Activated CD8-positive, alpha-beta memory T cell treated with anti-CD3 and anti-CD28 coated beads for 24 hours (primary cell): ENCODE results near the gene ANO2.
"Not testable (repeated sequence)": the region's sequence is repeated elsewhere in the genome, so short reads cannot be mapped to it uniquely, and the experiment has no call there.

Experiments
- DNase-seq: peaks from one replicate; pipeline ENCODE4 v3.0.0-alpha.2; 2020

ANO2 gene

DNA sequence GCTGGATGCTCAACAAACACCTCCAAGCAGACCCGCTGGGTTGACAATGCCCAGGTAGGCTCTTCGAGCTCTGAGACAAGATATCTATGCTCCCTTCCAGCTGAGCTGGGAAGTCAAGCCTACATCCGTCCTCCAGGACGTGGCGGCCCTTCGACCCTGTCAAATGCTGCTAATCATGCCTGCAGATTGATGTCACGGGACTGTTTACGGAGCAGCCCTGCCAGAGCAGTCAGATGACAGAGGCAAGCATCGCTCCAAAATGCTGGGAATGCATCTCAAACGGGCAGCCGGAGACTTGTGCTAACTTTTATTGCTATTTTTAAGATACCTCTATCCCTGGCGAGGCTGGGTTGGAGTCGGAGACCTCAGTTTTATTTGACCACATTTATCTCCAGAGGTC, 373.9 kb downstream of the ANO2 start:
- no peak for DNase-seq

DNA sequence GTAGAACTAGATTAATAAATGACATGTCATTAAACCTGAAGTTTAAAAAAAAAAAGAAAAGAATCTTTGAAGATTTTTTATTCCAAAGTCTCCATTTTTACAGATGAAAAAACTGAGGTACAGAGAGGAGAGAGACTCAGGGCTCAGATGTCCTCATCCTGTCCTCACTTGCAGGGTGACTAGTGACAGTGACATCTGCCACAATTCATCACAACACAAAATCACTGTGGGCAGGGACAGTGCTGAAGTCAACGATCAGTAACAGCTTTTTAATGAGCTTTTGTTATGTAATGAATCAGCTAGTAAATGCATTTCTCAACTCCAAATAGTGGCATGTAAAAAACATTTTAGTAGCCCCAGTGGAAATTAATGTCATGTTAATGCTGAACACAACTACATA, 374.6 kb downstream of the ANO2 start:
- DNase-seq, result no peak

DNA sequence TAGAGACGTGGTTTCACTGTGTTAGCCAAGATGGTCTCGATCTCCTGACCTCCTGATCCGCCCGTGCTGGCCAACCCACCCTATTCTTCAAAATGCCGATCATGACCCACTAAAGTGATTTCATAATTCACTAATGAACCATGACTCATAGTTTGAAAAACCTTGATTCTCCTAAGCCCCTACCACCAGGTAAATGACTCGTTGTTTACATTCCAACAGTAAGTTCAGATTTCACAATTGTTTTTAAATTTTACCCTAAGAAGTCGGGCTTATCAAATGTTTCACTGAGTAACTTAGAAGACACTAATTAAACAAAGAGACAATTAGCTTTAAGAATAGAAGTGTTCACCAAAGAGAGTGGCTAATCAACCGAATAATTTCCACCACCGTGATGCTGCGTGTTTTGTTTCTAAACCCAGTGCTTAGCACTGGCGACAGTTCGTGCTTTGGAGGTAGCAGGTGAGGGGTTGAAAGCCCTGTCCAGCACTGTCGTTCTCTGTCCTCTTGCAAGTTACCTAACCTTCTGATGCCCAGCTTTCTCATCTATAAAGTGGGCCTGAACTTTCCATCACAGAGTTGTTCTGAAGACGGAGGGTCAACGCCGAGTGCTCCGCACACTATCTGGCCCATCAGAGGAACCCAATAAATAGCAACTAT, 376.6 kb downstream of the ANO2 start:
- no peak for DNase-seq

GRCh38 chr12:5567016-5567725, 377.9 kb downstream of the ANO2 start:
- no peak for DNase-seq

DNA sequence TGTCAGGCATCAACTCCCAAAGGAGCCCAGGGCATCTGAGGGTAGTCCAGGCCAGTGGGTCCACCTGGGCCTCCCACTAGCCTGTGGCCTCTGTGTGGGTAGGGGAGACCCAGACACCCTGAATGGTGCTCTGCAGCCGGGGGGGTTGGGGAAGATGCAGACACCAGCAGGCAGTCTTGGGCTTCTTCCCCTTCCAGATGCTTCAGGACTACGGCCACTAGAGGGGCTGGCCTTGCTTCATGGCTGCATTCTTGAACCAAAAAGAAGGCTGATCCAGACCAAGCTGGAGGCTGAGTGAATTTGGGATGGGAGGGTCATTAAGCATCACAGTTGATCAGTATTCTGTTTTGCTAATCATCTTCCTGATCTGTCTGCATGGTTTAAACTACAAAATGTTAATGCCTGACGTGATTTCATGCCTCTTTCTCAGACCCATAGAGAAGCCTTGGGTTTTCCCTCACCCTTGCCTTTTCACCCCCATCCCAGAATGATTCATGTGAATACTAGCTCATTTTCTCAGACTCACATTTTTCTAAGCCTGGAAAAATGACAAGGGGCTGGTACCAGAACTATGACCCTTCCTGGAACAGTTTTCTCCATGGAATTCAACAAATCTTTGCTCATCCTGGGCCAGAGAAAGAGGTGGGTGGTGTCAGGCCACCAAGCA, 379.0 kb downstream of the ANO2 start:
- no peak for DNase-seq

DNA sequence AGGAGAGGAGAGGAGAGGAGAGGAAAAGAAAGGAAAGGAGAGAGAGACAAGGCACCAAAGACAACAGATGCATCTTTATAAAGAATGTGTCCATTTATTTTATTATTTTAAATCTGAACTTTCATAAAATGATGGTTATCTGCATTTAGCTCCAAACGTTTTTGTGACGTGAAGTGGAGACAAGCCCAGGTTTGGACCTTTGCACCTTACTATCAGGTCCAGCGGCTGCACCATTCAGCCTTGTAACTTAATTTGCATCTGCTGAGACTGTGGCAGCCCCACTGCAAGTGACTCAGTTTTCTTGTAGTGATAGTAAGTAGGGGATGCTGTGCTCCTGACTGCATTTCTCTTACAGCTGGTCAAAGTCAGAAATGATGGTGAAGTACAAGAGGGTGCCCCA, 382.5 kb downstream of the ANO2 start:
- no peak for DNase-seq

DNA sequence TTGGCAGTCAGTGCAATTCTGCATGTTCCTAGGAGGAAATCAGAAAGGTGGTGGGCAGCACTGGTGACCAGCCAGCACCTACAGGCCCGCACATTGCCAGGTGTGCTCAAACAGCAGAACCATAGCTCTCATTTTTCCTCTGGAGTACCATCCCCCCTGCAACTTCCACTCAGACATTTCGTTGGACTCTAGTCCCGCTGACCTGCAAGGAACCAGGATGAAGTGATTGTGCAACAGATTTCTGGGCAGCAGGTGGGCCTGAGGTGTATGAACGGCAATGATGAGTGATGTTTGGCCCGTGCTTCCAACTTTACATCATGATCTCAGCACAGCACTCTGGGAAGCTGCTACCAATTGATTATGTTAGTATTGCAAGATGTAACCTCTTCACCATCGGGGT, 383.2 kb downstream of the ANO2 start:
- no peak for DNase-seq

DNA sequence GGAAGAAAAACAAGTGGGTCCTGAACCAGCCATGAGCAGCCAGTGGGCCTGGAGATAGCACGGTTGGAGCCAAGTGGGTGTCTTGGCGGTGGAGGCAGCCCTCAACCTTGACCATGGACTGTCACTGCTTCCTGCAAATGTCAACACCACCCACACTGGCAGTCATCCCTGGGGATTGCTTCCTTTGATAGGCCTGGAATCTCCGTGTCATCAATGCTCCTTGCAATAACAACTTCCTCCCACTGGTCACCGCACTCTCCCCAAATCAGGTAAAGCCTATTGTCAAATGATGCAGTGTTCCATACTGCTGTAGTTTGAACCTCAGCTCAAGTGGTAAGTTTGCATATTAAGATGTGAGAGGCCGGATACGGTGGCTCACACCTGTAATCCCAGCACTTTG, 384.0 kb downstream of the ANO2 start:
- no peak for DNase-seq

- no peak for DNase-seq
Observed at GRCh38 chr12:5560265-5560664, 384.8 kb downstream of the ANO2 start.

DNA sequence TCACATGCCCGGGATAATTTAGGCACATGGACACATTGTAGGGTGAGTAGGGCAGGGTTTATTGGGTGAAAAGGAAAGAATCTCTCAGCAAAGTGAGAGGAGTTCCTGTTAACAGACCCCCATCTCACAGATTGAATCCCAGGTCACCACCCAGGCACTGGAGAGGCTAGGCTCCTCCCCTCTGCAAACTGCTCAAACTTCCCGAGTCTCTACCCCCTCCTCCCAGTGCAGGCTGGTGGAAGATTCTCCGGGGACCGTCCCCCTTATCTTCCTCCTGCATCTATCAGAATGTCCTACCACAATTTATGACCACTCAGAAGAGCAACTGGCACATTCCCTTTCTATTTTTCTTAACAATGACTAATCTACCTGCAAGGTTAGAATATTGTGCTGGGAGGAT, 387.2 kb downstream of the ANO2 start:
- no peak for DNase-seq

GRCh38 chr12:5556946-5557673, 387.9 kb downstream of the ANO2 start:
- no peak for DNase-seq

DNA sequence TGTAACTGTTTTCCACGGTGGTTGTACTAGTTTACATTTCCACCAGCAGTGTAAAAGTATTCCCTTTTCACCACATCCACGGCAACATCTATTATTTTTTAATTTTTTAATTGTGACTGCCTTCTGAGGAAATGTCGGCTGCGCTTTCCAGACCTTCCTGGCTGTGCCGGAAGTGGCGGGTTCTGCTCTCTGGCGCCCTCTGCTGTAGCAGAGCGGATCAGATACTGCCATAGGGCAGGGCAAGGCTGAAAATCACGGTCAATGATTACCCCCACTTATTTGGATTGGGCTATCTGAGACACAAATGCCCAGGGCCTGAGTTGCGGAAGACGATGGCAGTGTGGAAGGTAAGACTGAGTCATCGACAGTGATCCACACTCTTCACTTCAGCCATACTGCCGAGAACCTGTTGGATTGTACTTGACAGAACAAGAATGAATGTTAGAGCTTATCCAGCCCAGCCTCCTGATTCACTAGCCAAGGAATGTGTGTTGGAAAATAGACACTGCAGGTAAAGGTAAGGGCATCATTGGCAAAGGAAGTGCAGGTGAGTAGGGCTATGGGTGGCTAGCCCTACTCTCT, 388.9 kb downstream of the ANO2 start:
- no peak for DNase-seq

DNA sequence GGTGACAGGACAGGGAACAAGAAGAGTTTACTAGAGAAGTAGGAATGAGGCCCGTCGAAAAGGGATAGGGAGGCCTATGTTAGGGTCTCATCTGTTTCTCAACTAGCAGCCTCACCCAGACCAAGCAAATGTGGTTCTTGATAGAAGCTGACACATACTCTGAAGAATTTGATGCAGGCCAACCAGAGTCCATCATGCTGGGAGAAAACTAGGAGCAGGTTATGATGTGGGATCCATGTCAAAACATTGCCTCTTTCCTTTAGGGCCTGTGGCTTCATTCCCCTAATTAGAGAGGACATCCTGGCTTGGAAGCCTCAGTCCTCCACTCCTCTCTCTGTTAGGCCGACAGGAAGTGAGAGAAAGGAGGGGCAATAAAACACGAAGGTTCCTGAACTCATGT, 390.3 kb downstream of the ANO2 start:
- no peak for DNase-seq

DNA sequence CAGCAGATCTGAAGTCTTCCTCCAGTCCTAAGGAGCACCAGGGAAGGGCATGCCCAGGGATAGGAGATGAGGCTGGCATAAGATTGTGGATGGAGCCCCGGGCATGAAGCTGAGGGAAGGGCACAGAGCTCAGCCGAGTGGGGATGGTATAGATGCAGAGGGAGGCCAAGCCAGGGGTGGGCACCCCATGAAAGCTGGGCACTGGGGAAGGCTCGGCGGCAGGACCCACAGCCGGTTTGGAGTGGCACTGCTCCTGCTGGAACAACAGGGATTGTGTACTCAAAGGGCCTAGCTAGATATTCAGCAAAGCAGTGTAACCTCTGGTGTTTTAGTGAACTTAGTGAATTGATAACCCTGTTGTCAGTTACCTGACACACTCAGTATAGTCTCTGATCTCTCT, 396.0 kb downstream of the ANO2 start:
- no peak for DNase-seq

DNA sequence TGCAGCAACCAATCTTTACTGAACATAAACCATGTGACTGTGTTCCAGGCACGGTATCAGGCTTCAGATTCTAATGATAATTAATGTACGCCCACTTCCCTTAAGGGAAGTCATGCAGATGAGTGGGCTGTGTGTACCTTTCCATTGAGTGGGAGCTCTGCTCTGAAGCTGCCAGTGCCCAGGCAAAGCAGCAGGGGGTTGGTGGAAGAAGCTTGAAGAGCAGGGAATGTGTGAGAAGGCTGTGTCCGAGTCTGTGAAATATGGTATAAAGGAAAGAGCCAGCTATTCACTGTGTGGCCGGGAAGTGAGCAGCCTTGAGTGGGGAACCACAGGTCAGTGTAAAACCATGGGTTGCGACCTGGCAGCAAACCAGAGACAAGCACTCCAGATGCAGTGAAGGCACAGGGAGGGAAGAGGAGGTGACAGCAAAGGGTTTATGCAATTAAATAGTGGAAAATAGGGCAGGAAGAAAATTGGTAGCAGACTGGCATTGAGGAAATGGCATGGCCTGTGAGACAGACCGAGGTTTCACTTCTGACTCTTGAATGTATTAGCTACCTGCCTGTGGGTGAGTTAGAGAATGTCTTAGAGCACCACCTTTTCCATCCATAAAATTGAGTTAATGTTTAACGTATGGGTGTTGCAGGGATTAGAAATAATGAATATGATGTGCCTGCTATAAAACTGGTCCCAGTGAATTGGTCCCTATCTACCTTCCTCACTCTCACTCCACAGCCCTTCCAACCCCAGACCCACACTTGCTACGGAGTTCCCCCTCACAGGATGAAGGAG, 396.7 kb downstream of the ANO2 start:
- no peak for DNase-seq

DNA sequence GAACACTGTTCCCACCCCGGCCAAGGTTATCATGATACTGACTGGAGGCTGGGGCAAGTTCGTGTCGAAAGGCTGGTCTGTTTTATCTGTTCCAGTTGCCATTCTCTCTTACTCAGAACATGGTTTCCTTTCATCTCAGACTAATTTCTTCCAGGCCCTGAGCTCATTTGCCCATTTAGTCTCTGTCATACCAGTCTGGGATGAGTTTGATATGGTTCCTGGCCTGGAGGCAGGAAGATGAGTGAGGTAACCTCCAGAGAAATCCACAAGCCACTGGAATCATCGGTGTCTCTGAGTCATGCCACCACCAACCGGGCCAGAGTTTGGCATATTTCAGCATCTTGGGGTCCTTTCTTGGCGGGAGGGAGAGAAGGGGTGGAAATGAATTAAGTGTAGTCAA, 398.4 kb downstream of the ANO2 start:
- no peak for DNase-seq

DNA sequence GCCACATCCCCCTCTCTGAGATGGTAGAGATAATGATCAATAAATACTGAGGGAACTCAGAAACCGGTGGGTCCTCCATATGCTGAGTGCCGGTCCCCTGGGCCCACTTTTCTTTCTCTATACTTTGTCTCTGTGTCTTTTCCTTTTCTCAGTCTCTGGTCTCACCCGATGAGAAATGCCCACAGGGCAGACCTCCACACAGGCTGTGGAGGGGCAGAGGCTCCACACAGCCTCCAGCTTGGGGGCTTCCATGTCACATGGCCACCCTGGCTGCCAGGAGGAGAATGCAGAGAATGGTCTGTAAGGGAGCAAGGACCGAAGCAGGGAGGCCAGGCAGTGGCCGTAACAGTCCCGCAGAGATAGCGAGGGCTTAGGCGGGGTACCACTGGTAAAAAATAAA, 407.3 kb downstream of the ANO2 start:
- DNase-seq, result no peak

DNA sequence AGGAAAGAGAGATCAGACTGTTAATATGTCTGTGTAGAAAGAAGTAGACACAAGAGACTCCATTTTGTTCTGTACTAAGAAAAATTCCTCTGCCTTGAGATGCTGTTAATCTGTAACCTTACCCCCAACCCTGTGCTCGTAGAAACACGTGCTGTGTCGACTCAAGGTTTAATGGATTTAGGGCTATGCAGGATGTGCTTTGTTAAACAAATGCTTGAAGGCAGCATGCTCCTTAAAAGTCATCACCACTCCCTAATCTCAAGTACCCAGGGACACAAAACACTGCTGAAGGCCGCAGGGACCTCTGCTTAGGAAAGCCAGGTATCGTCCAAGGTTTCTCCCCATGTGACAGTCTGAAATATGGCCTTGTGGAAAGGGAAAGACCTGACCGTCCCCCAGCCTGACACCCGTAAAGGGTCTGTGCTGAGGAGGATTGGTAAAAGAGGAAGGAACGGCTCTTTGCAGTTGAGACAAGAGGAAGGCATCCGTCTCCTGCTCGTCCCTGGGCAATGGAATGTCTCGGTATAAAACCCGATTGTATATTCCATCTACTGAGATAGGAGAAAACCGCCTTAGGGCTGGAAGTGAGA, 407.9 kb downstream of the ANO2 start:
- not testable (repeated sequence) for DNase-seq

DNA sequence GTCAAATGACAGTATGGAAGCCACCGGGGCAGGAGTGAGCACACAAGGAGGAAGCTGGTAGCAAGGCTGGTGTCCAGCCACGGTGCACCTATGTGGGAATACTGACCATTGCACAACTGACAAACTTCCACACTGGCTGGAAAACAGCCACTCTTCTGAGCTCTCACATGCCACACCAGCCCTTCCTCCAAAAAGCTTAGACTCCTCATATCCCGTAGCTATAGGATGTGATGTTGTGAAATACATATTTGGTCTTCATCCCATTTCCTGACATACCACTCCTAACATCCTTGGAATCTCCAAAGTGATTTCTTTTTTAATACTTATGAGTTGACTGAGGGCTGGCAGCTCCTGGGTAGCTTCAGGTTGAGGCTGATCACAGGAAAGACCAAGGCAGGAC, 409.5 kb downstream of the ANO2 start:
- no peak for DNase-seq

GRCh38 chr12:5534426-5535199, 410.4 kb downstream of the ANO2 start:
- no peak for DNase-seq

GRCh38 chr12:5533368-5533767, 411.7 kb downstream of the ANO2 start:
- no peak for DNase-seq
